ES-I3 (cell line): ENCODE results near the gene TPRN.

Source experiments
- H3K36me3 ChIP-seq: 2 replicates; pipeline ENCODE4 v1.6.1; 2013; ENCODE audit warnings: mild to moderate bottlenecking, low read length, control low read depth, moderate library complexity; ENCODE audit not compliant: insufficient read depth
- H3K4me1 ChIP-seq: 2 replicates; pipeline ENCODE4 v1.6.1; 2013; ENCODE audit warnings: mild to moderate bottlenecking, control low read depth, low read length; ENCODE audit not compliant: insufficient read depth
- H3K9ac ChIP-seq: 2 replicates; pipeline ENCODE4 v1.6.1; 2013; ENCODE audit warnings: low read depth, mild to moderate bottlenecking, low read length, moderate library complexity
- H3K9me3 ChIP-seq: 2 replicates; pipeline ENCODE4 v1.6.1; 2013; ENCODE audit warnings: mild to moderate bottlenecking, low read length, moderate library complexity; ENCODE audit not compliant: control insufficient read depth, insufficient read depth

The TPRN gene

GRCh38 chr9:137174722-137175293 is 25.7 kb downstream of the TPRN start:
- H3K9me3 ChIP-seq, result no peaks in the 10 kb centered on the region
- H3K36me3 ChIP-seq, result no peaks in the 10 kb centered on the region
- no peak overlapping the region for H3K9ac ChIP-seq
- no peaks in the 10 kb centered on the region for H3K4me1 ChIP-seq

DNA sequence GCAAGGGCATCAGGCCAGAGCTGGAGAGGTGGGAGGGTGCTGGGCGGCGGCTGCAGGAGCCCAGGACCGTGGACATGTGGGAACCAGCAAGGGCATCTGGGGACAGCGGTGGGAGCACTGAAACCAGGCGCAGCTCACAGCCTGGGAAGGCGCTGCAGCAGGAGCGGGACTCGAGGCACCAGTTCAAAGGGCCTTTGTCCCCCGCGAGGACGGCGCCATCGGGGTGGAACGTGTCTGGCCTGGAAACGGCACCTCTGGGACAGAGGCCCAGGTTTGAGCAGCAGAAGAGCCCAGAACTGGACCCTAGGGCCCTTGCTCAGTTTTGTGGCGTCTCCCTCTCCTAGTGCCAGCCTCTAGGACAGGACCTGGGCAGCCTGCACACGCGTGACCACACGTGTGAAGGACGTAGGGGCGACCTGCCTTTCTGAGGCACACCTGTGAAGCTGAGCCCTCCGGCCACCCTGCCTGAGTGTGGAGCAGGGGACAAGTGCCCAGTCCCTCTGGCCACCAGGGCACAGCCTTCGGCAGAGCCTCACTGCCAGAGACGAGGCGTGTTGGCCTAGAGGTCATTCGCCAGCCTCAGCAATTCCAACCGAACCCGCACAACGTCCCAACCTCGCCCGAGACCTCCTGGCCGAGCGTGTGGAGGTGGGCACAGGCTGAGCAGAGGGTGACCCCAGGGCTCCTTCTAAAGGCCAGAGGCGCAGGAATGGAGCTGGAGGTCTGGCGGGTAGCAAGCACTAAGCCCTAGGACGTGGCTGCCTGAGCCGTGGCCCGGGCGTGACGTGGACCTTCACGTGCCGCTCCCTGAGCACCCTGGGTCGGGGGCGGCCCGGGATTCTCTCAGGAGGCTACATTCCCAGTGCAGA is 26.5 kb downstream of the TPRN start:
- no peaks in the 10 kb centered on the region for H3K4me1 ChIP-seq
- H3K36me3 ChIP-seq, result no peaks in the 10 kb centered on the region
- H3K9ac ChIP-seq, result no peak overlapping the region
- no peaks in the 10 kb centered on the region for H3K9me3 ChIP-seq

- no peaks in the 10 kb centered on the region for H3K4me1 ChIP-seq
- no peak overlapping the region for H3K9ac ChIP-seq
- no peaks in the 10 kb centered on the region for H3K36me3 ChIP-seq
- no peaks in the 10 kb centered on the region for H3K9me3 ChIP-seq
These were observed 27.4 kb downstream of the TPRN start for GRCh38 chr9:137172901-137173795.

GRCh38 chr9:137171149-137171900 is 29.2 kb downstream of the TPRN start:
- Histone ChIP-seq H3K9me3 (no peaks in the 10 kb centered on the region), H3K36me3 (no peaks in the 10 kb centered on the region), H3K4me1 (no peaks in the 10 kb centered on the region), H3K9ac (no peak overlapping the region)

- no peaks in the 10 kb centered on the region for H3K4me1 ChIP-seq
- no peak overlapping the region; the same call in 1 of the 2 replicates for H3K9ac ChIP-seq
- H3K9me3 ChIP-seq, result no peaks in the 10 kb centered on the region
- no peaks in the 10 kb centered on the region for H3K36me3 ChIP-seq
These were observed 29.9 kb downstream of the TPRN start for GRCh38 chr9:137170486-137171148.

DNA sequence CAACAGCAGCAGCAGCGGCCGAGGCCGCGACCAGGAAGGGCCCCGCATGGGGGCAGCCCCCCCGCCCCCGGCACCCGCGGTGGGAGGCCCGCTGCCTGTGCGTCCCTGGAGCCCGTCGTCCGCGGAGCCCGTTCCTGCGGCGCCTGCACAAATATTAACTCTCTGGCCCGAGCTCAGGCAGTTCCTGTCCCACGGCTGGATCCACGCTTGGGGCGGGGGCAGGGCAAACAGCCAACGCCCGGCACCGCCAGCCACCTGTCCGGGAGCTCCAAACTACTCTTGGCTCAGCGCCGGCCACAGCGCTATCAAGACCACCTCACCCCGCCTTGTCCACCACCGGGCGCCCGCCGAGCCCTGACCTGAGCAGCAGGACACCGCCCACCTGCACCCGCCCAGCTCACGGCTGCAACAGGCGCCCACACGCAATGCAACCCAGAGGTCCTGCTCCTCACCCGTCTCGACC is 30.6 kb downstream of the TPRN start, which contains the start of gene LRRC26:
TSS of gene LRRC26 (minus strand) at position 156 of the 463 bp plus-strand sequence. CDS start at position 48, 108 bp downstream.
- Histone ChIP-seq H3K36me3 (no peaks in the 10 kb centered on the region), H3K4me1 (no peaks in the 10 kb centered on the region), H3K9ac (peak within 1 kb of the TSS; percentile 29), H3K9me3 (no peaks in the 10 kb centered on the region)

GRCh38 chr9:137168904-137169856 is 31.4 kb downstream of the TPRN start:
- Histone ChIP-seq H3K4me1 (no peaks in the 10 kb centered on the region), H3K9ac (peak overlapping the region; percentile 29), H3K9me3 (no peaks in the 10 kb centered on the region), H3K36me3 (no peaks in the 10 kb centered on the region)

DNA sequence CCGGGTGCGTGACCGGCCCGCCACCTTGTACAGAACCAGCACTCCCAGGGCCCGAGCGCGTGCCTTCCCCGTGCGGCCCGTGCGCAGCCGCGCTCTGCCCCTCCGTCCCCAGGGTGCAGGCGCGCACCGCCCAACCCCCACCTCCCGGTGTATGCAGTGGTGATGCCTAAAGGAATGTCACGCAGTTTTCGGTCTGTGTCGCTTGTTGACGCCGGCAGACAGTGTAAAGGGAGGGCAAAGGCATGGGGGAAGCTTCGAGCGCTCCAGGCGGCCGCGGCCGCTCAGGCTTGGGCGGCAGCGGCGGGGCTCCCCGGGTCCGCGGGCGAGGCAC is 32.0 kb downstream of the TPRN start:
- no peaks in the 10 kb centered on the region for H3K9me3 ChIP-seq
- H3K4me1 ChIP-seq, result no peaks in the 10 kb centered on the region
- H3K36me3 ChIP-seq, result no peaks in the 10 kb centered on the region
- H3K9ac ChIP-seq, result peak overlapping the region; percentile 29; the same call in 1 of the 2 replicates

DNA sequence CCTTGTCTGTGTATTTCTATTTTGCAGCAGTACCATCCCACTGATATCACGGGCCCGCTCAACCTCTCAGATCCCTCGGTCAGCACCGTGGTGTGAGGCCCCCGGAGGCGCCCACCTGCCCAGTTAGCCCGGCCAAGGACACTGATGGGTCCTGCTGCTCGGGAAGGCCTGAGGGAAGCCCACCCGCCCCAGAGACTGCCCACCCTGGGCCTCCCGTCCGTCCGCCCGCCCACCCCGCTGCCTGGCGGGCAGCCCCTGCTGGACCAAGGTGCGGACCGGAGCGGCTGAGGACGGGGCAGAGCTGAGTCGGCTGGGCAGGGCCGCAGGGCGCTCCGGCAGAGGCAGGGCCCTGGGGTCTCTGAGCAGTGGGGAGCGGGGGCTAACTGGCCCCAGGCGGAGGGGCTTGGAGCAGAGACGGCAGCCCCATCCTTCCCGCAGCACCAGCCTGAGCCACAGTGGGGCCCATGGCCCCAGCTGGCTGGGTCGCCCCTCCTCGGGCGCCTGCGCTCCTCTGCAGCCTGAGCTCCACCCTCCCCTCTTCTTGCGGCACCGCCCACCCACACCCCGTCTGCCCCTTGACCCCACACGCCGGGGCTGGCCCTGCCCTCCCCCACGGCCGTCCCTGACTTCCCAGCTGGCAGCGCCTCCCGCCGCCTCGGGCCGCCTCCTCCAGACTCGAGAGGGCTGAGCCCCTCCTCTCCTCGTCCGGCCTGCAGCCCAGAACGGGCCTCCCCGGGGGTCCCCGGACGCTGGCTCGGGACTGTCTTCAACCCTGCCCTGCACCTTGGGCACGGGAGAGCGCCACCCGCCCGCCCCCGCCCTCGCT is 32.6 kb downstream of the TPRN start:
- H3K36me3 ChIP-seq, result no peaks in the 10 kb centered on the region
- no peaks in the 10 kb centered on the region for H3K9me3 ChIP-seq
- H3K4me1 ChIP-seq, result no peaks in the 10 kb centered on the region
- no peak overlapping the region for H3K9ac ChIP-seq

- Histone ChIP-seq H3K36me3 (no peaks in the 10 kb centered on the region), H3K4me1 (no peaks in the 10 kb centered on the region), H3K9me3 (no peaks in the 10 kb centered on the region), H3K9ac (no peak overlapping the region)
These were observed 33.2 kb downstream of the TPRN start for GRCh38 chr9:137167277-137167746.

- Histone ChIP-seq H3K4me1 (no peaks in the 10 kb centered on the region), H3K9me3 (no peaks in the 10 kb centered on the region), H3K9ac (no peak overlapping the region), H3K36me3 (no peaks in the 10 kb centered on the region)
These were observed 33.9 kb downstream of the TPRN start for GRCh38 chr9:137166380-137167229.
